Liver (tissue), 9 donors: ENCODE measurements around the gene GPD1. TPM values are rescaled to one million over a fixed set of nuclear protein-coding genes. Genes with fewer than 3 reads are reported as not detected.

Source experiments
- DNase-seq: peaks from one replicate; pipeline ENCODE4 v3.0.0-alpha.2; 2017; ENCODE audit warnings: low spot score
- H3K27ac ChIP-seq, 2 donors: one replicate each; pipeline ENCODE4 v1.7.0; 2013; ENCODE audit warnings: inconsistent platforms in 2 of 2, low read length in 2 of 2, control low read depth in 1 of 2, low read depth in 1 of 2, mild to moderate bottlenecking in 1 of 2
- H3K27me3 ChIP-seq, 4 donors: one replicate each; pipeline versions ENCODE4 v1.6.1 to v1.7.0; 2013; ENCODE audit warnings: low read length in 3 of 4, inconsistent platforms in 1 of 4, mild to moderate bottlenecking in 1 of 4, moderate library complexity in 1 of 4; ENCODE audit not compliant: control insufficient read depth in 4 of 4, insufficient read depth in 4 of 4
- H3K36me3 ChIP-seq, 4 donors: one replicate each; pipeline versions ENCODE4 v1.6.1 to v1.7.0; 2013; ENCODE audit warnings: low read length in 3 of 4, mild to moderate bottlenecking in 3 of 4, low read depth in 1 of 4, moderate library complexity in 1 of 4; ENCODE audit not compliant: control insufficient read depth in 4 of 4, insufficient read depth in 3 of 4
- H3K4me1 ChIP-seq, 4 donors: one replicate each; pipeline versions ENCODE4 v1.6.1 to v1.7.0; 2013; ENCODE audit warnings: low read length in 3 of 4, mild to moderate bottlenecking in 3 of 4, moderate library complexity in 1 of 4; ENCODE audit not compliant: control insufficient read depth in 4 of 4, insufficient read depth in 4 of 4
- H3K4me3 ChIP-seq, 3 donors: one replicate each; pipeline versions ENCODE4 v1.6.1 to v1.7.0; 2013; ENCODE audit warnings: low read length in 3 of 3, control low read depth in 1 of 3, low read depth in 1 of 3, mild to moderate bottlenecking in 1 of 3
- H3K9ac ChIP-seq, 2 donors: one replicate each; pipeline ENCODE4 v1.7.0; 2013; ENCODE audit warnings: low read length in 2 of 2, mild to moderate bottlenecking in 2 of 2, moderate library complexity in 2 of 2, control low read depth in 1 of 2, low read depth in 1 of 2
- H3K9me3 ChIP-seq, 4 donors: one replicate each; pipeline versions ENCODE4 v1.6.1 to v1.7.0; 2013; ENCODE audit warnings: low read length in 3 of 4; ENCODE audit not compliant: control insufficient read depth in 4 of 4
- CTCF ChIP-seq: fragments of 150-350 bp; IDR thresholded peaks from 2 replicates; pipeline ENCODE4 v1.5.1; 2017; ENCODE audit warnings: improper control_type of control experiment, low read depth, low read length; ENCODE audit not compliant: missing input control
- FOXA1 ChIP-seq: IDR thresholded peaks from 2 replicates; pipeline ENCODE4 v1.6.1; 2016; ENCODE audit warnings: antibody characterized with exemption
- FOXA2 ChIP-seq: IDR thresholded peaks from 2 replicates; pipeline ENCODE4 v1.6.1; 2016; ENCODE audit warnings: antibody characterized with exemption
- HNF4G ChIP-seq: IDR thresholded peaks from 2 replicates; pipeline ENCODE4 v1.6.1; 2016; ENCODE audit warnings: antibody characterized with exemption
- JUND ChIP-seq, 2 donors: IDR thresholded peaks; 2 replicates each; pipeline ENCODE4 v1.6.1; 2016; ENCODE audit warnings: antibody characterized with exemption in 2 of 2
- MAX ChIP-seq: IDR thresholded peaks from 2 replicates; pipeline ENCODE4 v1.6.1; 2016; ENCODE audit warnings: antibody characterized with exemption
- NR2F2 ChIP-seq: IDR thresholded peaks from 2 replicates; pipeline ENCODE4 v1.6.1; 2016; ENCODE audit warnings: antibody characterized with exemption
- RAD21 ChIP-seq, 2 donors: IDR thresholded peaks; 2 replicates each; pipeline ENCODE4 v1.6.1; 2016; ENCODE audit warnings: antibody characterized with exemption in 2 of 2, mild to moderate bottlenecking in 2 of 2
- REST ChIP-seq: IDR thresholded peaks from 2 replicates; pipeline ENCODE4 v1.6.1; 2016; ENCODE audit warnings: antibody characterized with exemption, mild to moderate bottlenecking
- RXRA ChIP-seq, 2 donors: IDR thresholded peaks; 2 replicates each; pipeline ENCODE4 v1.6.1; 2017 to 2018; ENCODE audit warnings: antibody characterized with exemption in 2 of 2, mild to moderate bottlenecking in 1 of 2
- SP1 ChIP-seq: IDR thresholded peaks from 2 replicates; pipeline ENCODE4 v1.6.1; 2018; ENCODE audit warnings: antibody characterized with exemption, mild to moderate bottlenecking
- TAF1 ChIP-seq: conservative IDR thresholded peaks from 2 replicates; pipeline ENCODE4 v1.6.1; 2016; ENCODE audit warnings: antibody characterized with exemption, mild to moderate bottlenecking
- YY1 ChIP-seq: IDR thresholded peaks from 2 replicates; pipeline ENCODE4 v1.6.1; 2016; ENCODE audit warnings: antibody characterized with exemption, mild to moderate bottlenecking
- ZBTB33 ChIP-seq: IDR thresholded peaks from 2 replicates; pipeline ENCODE4 v1.6.1; 2016; ENCODE audit warnings: antibody characterized with exemption
- WGBS: extraction: QIAGEN DNeasy Blood & Tissue Kit; methylation state at CpG from one replicate; pipeline ENCODE4 v1.1.7; 2013; 5-methylcytosine and 5-hydroxymethylcytosine counted together
- polyA plus RNA-seq, 2 donors: library from polyadenylated mRNA; stranded (reverse) in 1 of 2; unstranded in 1 of 2; fragments of 200-250 nt in 1 of 2; fragments of >200 nt in 1 of 2; fragmentation: Nextera tagmentation in 1 of 2; extraction: Ambion mirVana in 1 of 2; gene quantifications; one replicate each; pipeline versions ENCODE4 v1.2.1 to v1.2.3, GENCODE V29; 2013 to 2015
- total RNA-seq, 2 donors: library from RNA; depleted of rRNA; stranded (reverse); fragments of >200 nt; gene quantifications; one replicate each; pipeline ENCODE4 v1.2.3, GENCODE V29; 2014
- donor health status: healthy.
- donor health status: healthy.
- donor health status: healthy.
- donor health status: healthy.
- donor health status: healthy.

Gene GPD1
- total and polyA plus RNA-seq, 4 donors = 12.0 to 323 (median 85.6) TPM

- DNase-seq = peak; percentile 81
- WGBS = 34% methylated on average over 9 of the region's 9 CpGs
- Histone ChIP-seq H3K27me3 (no peaks in the 10 kb centered on the region), H3K9me3 (no peaks in the 10 kb centered on the region), H3K9ac (no peak overlapping the region), H3K27ac (no peak overlapping the region), H3K4me3 (no peak overlapping the region), H3K36me3 (no peaks in the 10 kb centered on the region), H3K4me1 (peaks cover 0 to 6% (median 5%) of the 10 kb centered on the region in 4 donors)
- no peak for TF ChIP-seq YY1
- TF ChIP-seq HNF4G = no peak
- TF ChIP-seq RAD21 (IDR thresholded peaks at IDR 0.05) = peak; percentile 90 to 96
- no peak for TF ChIP-seq RXRA (IDR thresholded peaks at IDR 0.05)
- TF ChIP-seq FOXA2 = no peak
- no peak for TF ChIP-seq TAF1
- TF ChIP-seq CTCF = peak; percentile 92
- no peak for TF ChIP-seq FOXA1
- no peak for TF ChIP-seq JUND (IDR thresholded peaks at IDR 0.05)
These were observed 33.3 kb upstream of the GPD1 start for GRCh38 chr12:50070314-50071060.

- TF ChIP-seq FOXA2 (no peak), NR2F2 (no peak), TAF1 (no peak), YY1 (no peak), MAX (no peak), SP1 (no peak), ZBTB33 (no peak), REST (no peak), HNF4G (no peak)
- Histone ChIP-seq H3K4me1 (peaks cover 0 to 12% (median 9%) of the 10 kb centered on the region in 4 donors), H3K27ac (no peak overlapping the region), H3K9me3 (no peaks in the 10 kb centered on the region), H3K4me3 (no peak overlapping the region), H3K36me3 (no peaks in the 10 kb centered on the region), H3K9ac (no peak overlapping the region), H3K27me3 (no peaks in the 10 kb centered on the region)
- WGBS = 76% methylated on average over 10 of the region's 10 CpGs
- no peak for DNase-seq
These were observed 31.5 kb upstream of the GPD1 start for GRCh38 chr12:50072198-50072907.
